ENCODE results near the gene FXYD5. TPM values are rescaled to one million over a fixed set of nuclear protein-coding genes. Genes with fewer than 3 reads are reported as not detected.
A peak's percentile ranks its signal among the peaks of the same experiment; 100 is the strongest.

Gene FXYD5
- total and polyA plus RNA-seq, 9 of the 15 experiments (the other 6 are each of a cell fraction or from before 2014, with no cell fraction given), result 104 to 537 (median 174) TPM

DNA sequence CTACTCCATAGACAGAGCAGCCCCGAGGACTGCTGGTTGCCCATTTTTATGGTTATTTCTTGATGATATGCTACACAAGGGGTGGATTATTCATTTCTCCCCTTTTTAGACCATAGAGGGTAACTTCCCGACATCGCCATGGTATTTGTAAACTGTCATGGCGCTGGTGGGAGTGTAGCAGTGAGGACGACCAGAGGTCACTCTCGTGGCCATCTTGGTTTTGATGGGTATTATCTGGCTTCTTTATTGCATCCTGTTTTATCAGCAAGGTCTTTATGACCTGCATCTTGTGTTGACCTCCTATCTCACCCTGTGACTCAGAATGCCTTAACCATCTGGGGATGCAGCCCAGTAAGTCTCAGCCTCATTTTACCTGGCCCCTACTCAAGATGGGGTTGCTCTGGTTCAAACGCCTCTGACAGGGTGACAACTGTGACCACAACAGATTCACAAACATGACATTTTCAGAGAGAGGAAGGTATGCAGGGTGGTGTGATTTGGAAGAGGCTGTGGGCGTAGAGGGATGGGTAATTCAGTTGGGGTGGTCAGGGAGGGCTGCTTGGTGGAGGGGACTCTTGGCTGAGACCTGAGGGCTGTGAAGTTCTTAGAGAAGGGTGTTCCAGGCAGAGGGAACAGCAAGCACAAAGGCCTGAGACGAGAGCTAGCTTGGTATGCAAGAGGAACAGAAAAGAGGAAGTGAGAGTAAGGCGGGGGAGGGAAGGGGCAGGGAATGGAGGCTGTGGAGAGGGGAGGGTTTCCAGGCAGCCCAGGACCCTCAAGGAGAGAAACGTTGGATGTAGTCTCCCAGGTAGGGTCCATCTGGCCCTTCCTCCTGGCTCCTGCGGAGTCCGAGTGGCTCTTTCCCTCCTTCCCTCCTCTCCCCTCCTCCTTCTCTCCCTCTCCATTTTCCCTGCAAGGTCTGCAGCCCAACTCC, 50.5 kb downstream of the FXYD5 start (continued):
- TF ChIP-seq, protein P1, sequence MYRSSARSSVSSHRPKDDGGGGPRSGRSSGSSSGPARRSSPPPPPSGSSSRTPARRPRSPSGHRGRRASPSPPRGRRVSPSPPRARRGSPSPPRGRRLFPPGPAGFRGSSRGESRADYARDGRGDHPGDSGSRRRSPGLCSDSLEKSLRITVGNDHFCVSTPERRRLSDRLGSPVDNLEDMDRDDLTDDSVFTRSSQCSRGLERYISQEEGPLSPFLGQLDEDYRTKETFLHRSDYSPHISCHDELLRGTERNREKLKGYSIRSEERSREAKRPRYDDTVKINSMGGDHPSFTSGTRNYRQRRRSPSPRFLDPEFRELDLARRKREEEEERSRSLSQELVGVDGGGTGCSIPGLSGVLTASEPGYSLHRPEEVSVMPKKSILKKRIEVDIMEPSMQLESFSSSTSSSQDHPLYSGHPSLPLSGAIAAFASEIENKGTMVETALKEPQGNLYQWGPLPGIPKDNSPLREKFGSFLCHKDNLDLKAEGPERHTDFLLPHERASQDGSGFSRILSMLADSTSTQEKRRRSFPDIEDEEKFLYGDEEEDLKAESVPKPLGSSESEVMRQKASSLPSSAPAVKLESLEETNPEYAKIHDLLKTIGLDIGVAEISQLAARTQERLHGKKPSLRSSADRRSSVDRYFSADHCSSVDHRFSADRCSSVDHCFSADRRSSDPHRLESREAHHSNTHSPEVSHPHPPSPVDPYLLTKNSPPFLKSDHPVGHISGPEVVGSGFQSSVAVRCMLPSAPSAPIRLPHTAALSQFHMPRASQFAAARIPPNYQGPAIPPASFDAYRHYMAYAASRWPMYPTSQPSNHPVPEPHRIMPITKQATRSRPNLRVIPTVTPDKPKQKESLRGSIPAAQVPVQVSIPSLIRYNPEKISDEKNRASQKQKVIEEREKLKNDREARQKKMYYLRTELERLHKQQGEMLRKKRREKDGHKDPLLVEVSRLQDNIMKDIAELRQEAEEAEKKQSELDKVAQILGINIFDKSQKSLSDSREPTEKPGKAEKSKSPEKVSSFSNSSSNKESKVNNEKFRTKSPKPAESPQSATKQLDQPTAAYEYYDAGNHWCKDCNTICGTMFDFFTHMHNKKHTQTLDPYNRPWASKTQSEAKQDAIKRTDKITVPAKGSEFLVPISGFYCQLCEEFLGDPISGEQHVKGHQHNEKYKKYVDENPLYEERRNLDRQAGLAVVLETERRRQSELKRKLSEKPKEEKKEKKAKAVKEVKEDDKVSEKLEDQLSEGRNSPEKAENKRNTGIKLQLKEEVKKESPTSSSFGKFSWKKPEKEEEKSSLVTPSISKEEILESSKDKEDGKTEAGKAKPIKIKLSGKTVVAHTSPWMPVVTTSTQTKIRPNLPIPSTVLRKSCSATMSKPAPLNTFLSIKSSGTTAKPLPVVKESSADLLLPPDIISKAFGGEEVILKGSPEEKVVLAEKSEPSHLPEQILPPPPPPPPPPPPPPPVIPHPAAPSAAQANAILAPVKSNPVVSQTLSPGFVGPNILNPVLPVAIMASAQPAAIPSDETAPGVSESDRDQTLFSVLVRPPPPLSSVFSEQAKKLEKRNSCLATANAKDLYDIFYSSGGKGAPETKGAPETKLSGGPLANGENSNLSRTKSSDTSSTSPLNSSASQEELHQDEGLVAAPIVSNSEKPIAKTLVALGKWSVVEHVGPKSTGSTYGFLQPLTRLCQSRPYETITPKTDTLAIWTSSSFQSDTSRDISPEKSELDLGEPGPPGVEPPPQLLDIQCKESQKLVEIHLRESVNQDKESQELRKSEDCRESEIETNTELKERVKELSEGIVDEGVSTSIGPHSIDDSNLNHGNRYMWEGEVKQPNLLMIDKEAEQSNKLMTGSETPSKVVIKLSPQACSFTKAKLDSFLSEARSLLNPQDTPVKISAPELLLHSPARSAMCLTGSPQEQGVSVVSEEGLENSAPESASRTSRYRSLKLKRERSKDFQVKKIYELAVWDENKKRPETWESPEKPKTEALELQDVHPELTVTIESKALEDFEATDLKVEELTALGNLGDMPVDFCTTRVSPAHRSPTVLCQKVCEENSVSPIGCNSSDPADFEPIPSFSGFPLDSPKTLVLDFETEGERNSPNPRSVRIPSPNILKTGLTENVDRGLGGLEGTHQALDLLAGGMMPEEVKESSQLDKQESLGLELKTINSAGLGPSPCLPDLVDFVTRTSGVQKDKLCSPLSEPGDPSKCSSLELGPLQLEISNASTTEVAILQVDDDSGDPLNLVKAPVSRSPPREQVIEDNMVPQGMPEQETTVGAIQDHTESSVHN (IDR thresholded peaks at IDR 0.05; ENCODE audit: borderline replicate concordance in 1 of 2, low read depth in 1 of 2), result no peak
- TF ChIP-seq RBM17 (IDR thresholded peaks at IDR 0.05; ENCODE audit: borderline replicate concordance, low read depth, low read length) (no peak), KAT8 (IDR thresholded peaks at IDR 0.05; ENCODE audit: low read depth) (no peak), BDP1 (IDR thresholded peaks at IDR 0.05; ENCODE audit: insufficient read depth, insufficient read length) (no peak), ZNF175 (CRISPR knock-in tag; IDR thresholded peaks at IDR 0.05; ENCODE audit: low read depth) (peak; percentile 99), FOSL1 (tag; conservative IDR thresholded peaks at IDR 0.05) (peak; percentile 53), SPI1 (IDR thresholded peaks at IDR 0.05; ENCODE audit: borderline replicate concordance, low read depth, low read length) (peak; percentile 100), ZNF384 (IDR thresholded peaks at IDR 0.05; ENCODE audit: low read depth, low read length) (no peak), CAMTA2 (CRISPR knock-in tag; conservative IDR thresholded peaks at IDR 0.05) (no peak), MECOM (CRISPR knock-in tag; IDR thresholded peaks at IDR 0.05) (peak; percentile 97), KAT2B (IDR thresholded peaks at IDR 0.05; ENCODE audit: low read depth, low read length) (no peak), SIX5 (IDR thresholded peaks at IDR 0.05; ENCODE audit: borderline replicate concordance in 1 of 2, insufficient read depth in 1 of 2, low read depth in 1 of 2, low read length in 2 of 2) (no peak), XRCC4 (IDR thresholded peaks at IDR 0.05; ENCODE audit: extremely low read depth, insufficient read depth, insufficient read length) (no peak)
- TF ChIP-seq, protein P2, sequence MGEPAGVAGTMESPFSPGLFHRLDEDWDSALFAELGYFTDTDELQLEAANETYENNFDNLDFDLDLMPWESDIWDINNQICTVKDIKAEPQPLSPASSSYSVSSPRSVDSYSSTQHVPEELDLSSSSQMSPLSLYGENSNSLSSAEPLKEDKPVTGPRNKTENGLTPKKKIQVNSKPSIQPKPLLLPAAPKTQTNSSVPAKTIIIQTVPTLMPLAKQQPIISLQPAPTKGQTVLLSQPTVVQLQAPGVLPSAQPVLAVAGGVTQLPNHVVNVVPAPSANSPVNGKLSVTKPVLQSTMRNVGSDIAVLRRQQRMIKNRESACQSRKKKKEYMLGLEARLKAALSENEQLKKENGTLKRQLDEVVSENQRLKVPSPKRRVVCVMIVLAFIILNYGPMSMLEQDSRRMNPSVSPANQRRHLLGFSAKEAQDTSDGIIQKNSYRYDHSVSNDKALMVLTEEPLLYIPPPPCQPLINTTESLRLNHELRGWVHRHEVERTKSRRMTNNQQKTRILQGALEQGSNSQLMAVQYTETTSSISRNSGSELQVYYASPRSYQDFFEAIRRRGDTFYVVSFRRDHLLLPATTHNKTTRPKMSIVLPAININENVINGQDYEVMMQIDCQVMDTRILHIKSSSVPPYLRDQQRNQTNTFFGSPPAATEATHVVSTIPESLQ (CRISPR knock-in tag; IDR thresholded peaks at IDR 0.05), result no peak
- TF ChIP-seq, protein P3, sequence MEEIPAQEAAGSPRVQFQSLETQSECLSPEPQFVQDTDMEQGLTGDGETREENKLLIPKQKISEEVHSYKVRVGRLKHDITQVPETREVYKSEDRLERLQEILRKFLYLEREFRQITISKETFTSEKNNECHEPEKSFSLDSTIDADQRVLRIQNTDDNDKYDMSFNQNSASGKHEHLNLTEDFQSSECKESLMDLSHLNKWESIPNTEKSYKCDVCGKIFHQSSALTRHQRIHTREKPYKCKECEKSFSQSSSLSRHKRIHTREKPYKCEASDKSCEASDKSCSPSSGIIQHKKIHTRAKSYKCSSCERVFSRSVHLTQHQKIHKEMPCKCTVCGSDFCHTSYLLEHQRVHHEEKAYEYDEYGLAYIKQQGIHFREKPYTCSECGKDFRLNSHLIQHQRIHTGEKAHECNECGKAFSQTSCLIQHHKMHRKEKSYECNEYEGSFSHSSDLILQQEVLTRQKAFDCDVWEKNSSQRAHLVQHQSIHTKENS (CRISPR knock-in tag; IDR thresholded peaks at IDR 0.05), result no peak
